Neural cell (in vitro differentiated cells): Measurements from ENCODE around the gene TTC8.

Experiments
- CTCF ChIP-seq: fragments of 450-650 bp; IDR thresholded peaks from 2 replicates; pipeline ENCODE4 v1.5.1; 2014; ENCODE audit warnings: antibody characterized with exemption, mild to moderate bottlenecking, moderate library complexity; ENCODE audit not compliant: poor library complexity, severe bottlenecking
- EP300 ChIP-seq: fragments of 450-650 bp; conservative IDR thresholded peaks from 2 replicates; pipeline ENCODE4 v1.6.1; 2014; ENCODE audit warnings: antibody characterized with exemption, mild to moderate bottlenecking, moderate library complexity; ENCODE audit not compliant: poor library complexity, severe bottlenecking
- EZH2 ChIP-seq: fragments of 200-600, 300-800 bp; shearing (Covaris generic), sonication (generic); IDR thresholded peaks from 2 replicates; pipeline ENCODE4 v1.6.1; 2014; ENCODE audit warnings: antibody characterized with exemption, low read length, borderline replicate concordance, mild to moderate bottlenecking; ENCODE audit not compliant: insufficient read depth, poor library complexity, severe bottlenecking
- RAD21 ChIP-seq: fragments of 450-650 bp; conservative IDR thresholded peaks from 2 replicates; pipeline ENCODE4 v1.6.1; 2014; ENCODE audit warnings: antibody characterized with exemption, mild to moderate bottlenecking, moderate library complexity

GRCh38 chr14:88804035-88804434, 20.4 kb upstream of the TTC8 start:
- TF ChIP-seq EZH2 (no peak), EP300 (no peak), RAD21 (no peak), CTCF (no peak)
